Hepatocyte (in vitro differentiated cells): ENCODE data around the gene ARL6IP1. TPM values are rescaled to one million over a fixed set of nuclear protein-coding genes. Genes with fewer than 3 reads are reported as not detected.

Experiments
- DNase-seq: peaks from one replicate; pipeline ENCODE4 v3.0.0-alpha.2; 2016; ENCODE audit warnings: low spot score
- H2AFZ ChIP-seq: fragments of 200-600 bp; sonication (generic); 2 replicates; pipeline ENCODE4 v1.6.0; 2016; ENCODE audit warnings: antibody characterized with exemption, mild to moderate bottlenecking
- H3K27ac ChIP-seq: fragments of 200-600 bp; sonication (generic); 2 replicates; pipeline ENCODE4 v1.5.1; 2016; ENCODE audit warnings: mild to moderate bottlenecking
- H3K27me3 ChIP-seq: fragments of 200-600 bp; sonication (generic); 2 replicates; pipeline ENCODE4 v1.6.1; 2016
- H3K36me3 ChIP-seq: fragments of 200-600 bp; sonication (generic); replicated peaks from 2 replicates; pipeline ENCODE4 v1.5.1; 2016; ENCODE audit warnings: low read depth; ENCODE audit not compliant: insufficient read depth
- H3K4me1 ChIP-seq: fragments of 200-600 bp; sonication (generic); 2 replicates; pipeline ENCODE4 v1.5.1; 2016; ENCODE audit warnings: mild to moderate bottlenecking, moderate library complexity; ENCODE audit not compliant: insufficient read depth
- H3K4me2 ChIP-seq: fragments of 200-600 bp; sonication (generic); 2 replicates; pipeline ENCODE4 v1.6.0; 2016
- H3K4me3 ChIP-seq: fragments of 200-600 bp; sonication (generic); 2 replicates; pipeline ENCODE4 v1.5.1; 2016; ENCODE audit warnings: mild to moderate bottlenecking
- H3K79me2 ChIP-seq: fragments of 200-600 bp; sonication (generic); 2 replicates; pipeline ENCODE4 v1.6.0; 2017; ENCODE audit warnings: mild to moderate bottlenecking
- H3K9me2 ChIP-seq: fragments of 200-600 bp; sonication (generic); replicated peaks from 2 replicates; pipeline ENCODE4 v1.6.0; 2017; ENCODE audit warnings: mild to moderate bottlenecking; ENCODE audit not compliant: insufficient read depth
- H3K9me3 ChIP-seq: fragments of 200-600 bp; sonication (generic); 2 replicates; pipeline ENCODE4 v1.5.1; 2016; ENCODE audit warnings: low read depth, mild to moderate bottlenecking
- H4K20me1 ChIP-seq: fragments of 200-600 bp; sonication (generic); 2 replicates; pipeline ENCODE4 v1.6.0; 2016; ENCODE audit warnings: mild to moderate bottlenecking; ENCODE audit not compliant: insufficient read depth, poor library complexity, severe bottlenecking
- CTCF ChIP-seq: fragments of 200-600 bp; sonication (generic); IDR thresholded peaks from 2 replicates; pipeline ENCODE4 v1.5.1; 2016; ENCODE audit warnings: antibody characterized with exemption, mild to moderate bottlenecking; ENCODE audit not compliant: poor library complexity
- EZH2 ChIP-seq: fragments of 200-600 bp; sonication (generic); IDR thresholded peaks from 2 replicates; pipeline ENCODE4 v1.6.1; 2016; ENCODE audit warnings: antibody characterized with exemption, mild to moderate bottlenecking, borderline replicate concordance
- EZH2phosphoT487 ChIP-seq: fragments of 200-600 bp; sonication (generic); IDR thresholded peaks from one replicate; pipeline ENCODE4 v1.6.1; 2018; ENCODE audit warnings: antibody characterized with exemption, mild to moderate bottlenecking, low read depth, moderate library complexity; ENCODE audit not compliant: unreplicated experiment, severe bottlenecking
- WGBS: methylation state at CpG from one replicate; pipeline ENCODE4 v1.1.6; 2016; ENCODE audit warnings: low lambda C conversion rate; ENCODE audit errors: missing lambda C conversion rate; 5-methylcytosine and 5-hydroxymethylcytosine counted together
- polyA plus RNA-seq: library from polyadenylated mRNA; unstranded; fragments of >200 nt; fragmentation: Nextera tagmentation; extraction: Ambion mirVana; gene quantifications from 2 replicates; pipeline ENCODE4 v1.2.1, GENCODE V29; 2016
- total RNA-seq: library from RNA; depleted of rRNA; stranded (reverse); fragments of >200 nt; gene quantifications from 2 replicates; pipeline ENCODE4 v1.2.3, GENCODE V29; 2014

Gene ARL6IP1
- total and polyA plus RNA-seq, 2 experiments from 2014 or later, result 179 to 239 TPM

- no peak for DNase-seq
- TF ChIP-seq CTCF, result no peak
- no peak for TF ChIP-seq EZH2
- TF ChIP-seq EZH2phosphoT487, result no peak
- Histone ChIP-seq H3K9me3 (no peaks in the 10 kb centered on the region), H3K4me2 (no peak overlapping the region), H3K4me1 (no peaks in the 10 kb centered on the region), H3K27me3 (no peaks in the 10 kb centered on the region), H3K36me3 (no peaks in the 10 kb centered on the region), H3K9me2 (no peaks in the 10 kb centered on the region), H3K27ac (no peak overlapping the region), H4K20me1 (no peaks in the 10 kb centered on the region), H3K4me3 (no peak overlapping the region), H3K79me2 (peaks cover 3% of the 10 kb centered on the region), H2AFZ (no peak overlapping the region)
- 94% methylated on average over 7 of the region's 7 CpGs for WGBS
Observed at GRCh38 chr16:18841833-18842525, 40.6 kb upstream of the ARL6IP1 start.

- Histone ChIP-seq H3K9me2 (no peaks in the 10 kb centered on the region), H3K9me3 (no peaks in the 10 kb centered on the region), H4K20me1 (no peaks in the 10 kb centered on the region), H3K27ac (no peak overlapping the region), H3K79me2 (no peaks in the 10 kb centered on the region), H3K4me3 (no peak overlapping the region), H3K4me2 (no peak overlapping the region), H3K4me1 (no peaks in the 10 kb centered on the region), H2AFZ (no peak overlapping the region), H3K27me3 (no peaks in the 10 kb centered on the region), H3K36me3 (no peaks in the 10 kb centered on the region)
- TF ChIP-seq EZH2 (no peak), EZH2phosphoT487 (no peak), CTCF (no peak)
- 74% methylated on average over 6 of the region's 6 CpGs for WGBS
- DNase-seq, result peak; percentile 41
Observed at GRCh38 chr16:18839555-18839954, 38.2 kb upstream of the ARL6IP1 start.

- DNase-seq, result no peak
- no peaks in the 10 kb centered on the region for H3K9me2 ChIP-seq
- no peak overlapping the region for H3K4me2 ChIP-seq
- no peaks in the 10 kb centered on the region for H3K79me2 ChIP-seq
- TF ChIP-seq EZH2phosphoT487, result no peak
- no peak for TF ChIP-seq EZH2
- no peak for TF ChIP-seq CTCF
- H4K20me1 ChIP-seq, result no peaks in the 10 kb centered on the region
- H3K27ac ChIP-seq, result no peak overlapping the region
- H3K4me1 ChIP-seq, result no peaks in the 10 kb centered on the region
- H3K9me3 ChIP-seq, result no peaks in the 10 kb centered on the region
- H3K27me3 ChIP-seq, result no peaks in the 10 kb centered on the region
- no peak overlapping the region for H3K4me3 ChIP-seq
- H3K36me3 ChIP-seq, result no peaks in the 10 kb centered on the region
- no peak overlapping the region for H2AFZ ChIP-seq
Observed at GRCh38 chr16:18836702-18837101, 35.4 kb upstream of the ARL6IP1 start.
